Measurements from ENCODE around the gene LRRC8A.

LRRC8A gene

DNA sequence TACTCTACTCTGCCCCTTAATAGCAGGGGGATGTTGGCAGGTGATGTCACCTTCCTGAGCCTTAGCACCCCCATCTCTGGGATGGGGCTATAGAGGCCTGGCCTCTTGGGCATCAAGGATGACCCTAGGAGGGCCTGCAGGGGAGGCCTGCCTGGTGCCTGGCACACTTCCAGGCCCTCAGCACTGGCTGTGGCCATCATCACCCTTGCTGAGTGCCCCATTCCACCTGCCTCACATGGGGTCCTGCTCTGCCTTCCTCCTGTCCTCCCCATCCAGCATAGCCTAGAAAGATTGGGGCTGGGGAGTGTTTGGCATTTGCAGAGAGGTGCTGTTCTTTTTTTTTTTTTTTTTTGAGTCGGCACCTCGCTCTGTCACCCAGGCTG, 21.1 kb downstream of the LRRC8A start:
- TF ChIP-seq, protein P1, sequence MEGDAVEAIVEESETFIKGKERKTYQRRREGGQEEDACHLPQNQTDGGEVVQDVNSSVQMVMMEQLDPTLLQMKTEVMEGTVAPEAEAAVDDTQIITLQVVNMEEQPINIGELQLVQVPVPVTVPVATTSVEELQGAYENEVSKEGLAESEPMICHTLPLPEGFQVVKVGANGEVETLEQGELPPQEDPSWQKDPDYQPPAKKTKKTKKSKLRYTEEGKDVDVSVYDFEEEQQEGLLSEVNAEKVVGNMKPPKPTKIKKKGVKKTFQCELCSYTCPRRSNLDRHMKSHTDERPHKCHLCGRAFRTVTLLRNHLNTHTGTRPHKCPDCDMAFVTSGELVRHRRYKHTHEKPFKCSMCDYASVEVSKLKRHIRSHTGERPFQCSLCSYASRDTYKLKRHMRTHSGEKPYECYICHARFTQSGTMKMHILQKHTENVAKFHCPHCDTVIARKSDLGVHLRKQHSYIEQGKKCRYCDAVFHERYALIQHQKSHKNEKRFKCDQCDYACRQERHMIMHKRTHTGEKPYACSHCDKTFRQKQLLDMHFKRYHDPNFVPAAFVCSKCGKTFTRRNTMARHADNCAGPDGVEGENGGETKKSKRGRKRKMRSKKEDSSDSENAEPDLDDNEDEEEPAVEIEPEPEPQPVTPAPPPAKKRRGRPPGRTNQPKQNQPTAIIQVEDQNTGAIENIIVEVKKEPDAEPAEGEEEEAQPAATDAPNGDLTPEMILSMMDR (IDR thresholded peaks at IDR 0.05; ENCODE audit: low read depth, low read length): no peak
- DNase-seq (ENCODE audit: low read depth, low spot score): no peak
- H3K4me3 ChIP-seq (ENCODE audit: low read depth, low read length): no peak overlapping the region
- in situ Hi-C loops (cut with HindIII; ENCODE audit: low sequenced_read_pairs): no loop called here

DNA sequence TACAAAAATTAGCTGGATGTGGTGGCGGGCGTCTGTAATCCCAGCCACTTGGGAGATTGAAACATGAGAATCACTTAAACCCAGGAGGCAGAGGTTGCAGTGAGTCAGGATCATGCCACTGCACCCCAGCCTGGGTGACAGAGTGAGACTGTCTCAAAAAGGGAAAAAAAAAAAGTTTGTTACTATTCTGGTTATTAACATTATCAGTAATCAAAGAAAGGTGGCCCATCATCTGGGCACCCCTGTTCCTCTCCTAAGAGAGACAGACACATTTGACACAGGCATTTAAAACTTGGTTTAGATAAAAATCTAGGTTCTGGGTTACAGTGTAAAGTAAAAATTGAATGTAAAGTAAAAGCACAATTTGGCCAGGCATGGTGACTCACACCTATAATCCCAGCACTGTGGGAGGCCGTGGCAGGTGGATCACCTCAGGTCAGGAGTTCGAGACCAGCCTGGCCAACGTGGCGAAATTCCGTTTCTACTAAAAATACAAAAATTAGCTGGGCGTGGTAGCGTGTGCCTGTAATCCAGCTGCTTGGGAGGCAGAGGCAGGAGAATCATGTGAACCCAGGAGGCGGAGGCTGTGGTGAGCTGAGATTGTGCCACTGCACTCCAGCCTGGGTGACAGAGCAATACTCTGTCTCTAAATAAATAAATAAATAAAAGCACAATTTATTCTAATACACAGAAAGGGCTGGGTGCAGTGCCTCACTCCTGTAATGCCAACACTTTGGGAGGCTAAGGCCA, 22.1 kb downstream of the LRRC8A start:
- in situ Hi-C loops (cut with HindIII; ENCODE audit: low sequenced_read_pairs): no loop called here
- no peak overlapping the region for H3K4me3 ChIP-seq (ENCODE audit: low read depth, low read length)
- TF ChIP-seq, protein P1 (IDR thresholded peaks at IDR 0.05; ENCODE audit: low read depth, low read length): no peak
- no peak for DNase-seq (ENCODE audit: low read depth, low spot score)

DNA sequence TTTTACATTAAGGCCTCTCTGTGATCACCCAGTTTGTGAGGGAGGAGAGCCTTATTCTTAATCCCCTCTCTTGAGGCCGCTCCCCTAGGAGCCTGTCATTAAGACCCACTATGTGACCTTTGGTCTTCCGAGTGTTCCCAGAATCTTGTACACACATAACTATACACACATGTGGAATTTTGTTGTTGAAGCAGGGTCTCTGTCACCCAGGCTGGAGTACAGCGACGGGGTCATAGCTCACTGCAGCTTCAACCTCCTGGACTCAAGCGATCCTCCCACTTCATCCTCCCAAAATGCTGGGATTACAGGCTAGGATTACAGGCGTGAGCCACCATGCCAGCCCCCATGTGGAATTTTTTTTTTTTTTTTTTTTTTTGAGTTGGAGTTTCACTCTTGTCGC, 24.0 kb downstream of the LRRC8A start:
- in situ Hi-C loops (cut with HindIII; ENCODE audit: low sequenced_read_pairs): no loop called here
- TF ChIP-seq, protein P1 (IDR thresholded peaks at IDR 0.05; ENCODE audit: low read depth, low read length): no peak
- no peak overlapping the region for H3K4me3 ChIP-seq (ENCODE audit: low read depth, low read length)
- no peak for DNase-seq (ENCODE audit: low read depth, low spot score)

DNA sequence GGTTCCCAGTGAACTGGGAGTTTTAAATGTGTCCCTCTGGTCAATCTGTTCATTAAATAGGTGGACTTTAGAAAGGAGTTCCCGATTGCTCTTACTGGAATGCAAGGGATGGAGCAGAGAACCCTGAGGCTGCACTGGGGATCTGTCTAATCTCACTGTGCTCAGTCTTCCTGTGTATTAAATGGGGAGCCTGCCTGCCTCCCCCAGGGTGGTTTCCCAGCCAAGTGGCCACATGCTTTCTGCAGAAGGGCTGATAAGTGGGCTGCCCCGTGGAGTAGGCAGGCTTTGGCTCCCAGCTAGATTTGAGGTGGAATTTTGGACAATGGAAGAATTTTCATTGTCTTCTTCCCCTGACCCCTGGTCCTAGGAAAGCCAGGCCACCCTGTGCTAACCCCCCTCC, 24.8 kb downstream of the LRRC8A start:
- H3K4me3 ChIP-seq (ENCODE audit: low read depth, low read length): no peak overlapping the region
- in situ Hi-C loops (cut with HindIII; ENCODE audit: low sequenced_read_pairs): no loop called here
- TF ChIP-seq, protein P1 (IDR thresholded peaks at IDR 0.05; ENCODE audit: low read depth, low read length): no peak
- no peak for DNase-seq (ENCODE audit: low read depth, low spot score)

DNA sequence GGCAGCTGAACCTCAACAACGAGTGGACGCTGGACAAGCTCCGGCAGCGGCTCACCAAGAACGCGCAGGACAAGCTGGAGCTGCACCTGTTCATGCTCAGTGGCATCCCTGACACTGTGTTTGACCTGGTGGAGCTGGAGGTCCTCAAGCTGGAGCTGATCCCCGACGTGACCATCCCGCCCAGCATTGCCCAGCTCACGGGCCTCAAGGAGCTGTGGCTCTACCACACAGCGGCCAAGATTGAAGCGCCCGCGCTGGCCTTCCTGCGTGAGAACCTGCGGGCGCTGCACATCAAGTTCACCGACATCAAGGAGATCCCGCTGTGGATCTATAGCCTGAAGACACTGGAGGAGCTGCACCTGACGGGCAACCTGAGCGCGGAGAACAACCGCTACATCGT, 26.4 kb downstream of the LRRC8A start:
- H3K4me3 ChIP-seq (ENCODE audit: low read depth, low read length): no peak overlapping the region
- in situ Hi-C loops (cut with HindIII; ENCODE audit: low sequenced_read_pairs): no loop called here
- TF ChIP-seq, protein P1 (IDR thresholded peaks at IDR 0.05; ENCODE audit: low read depth, low read length): no peak
- DNase-seq (ENCODE audit: low read depth, low spot score): no peak

DNA sequence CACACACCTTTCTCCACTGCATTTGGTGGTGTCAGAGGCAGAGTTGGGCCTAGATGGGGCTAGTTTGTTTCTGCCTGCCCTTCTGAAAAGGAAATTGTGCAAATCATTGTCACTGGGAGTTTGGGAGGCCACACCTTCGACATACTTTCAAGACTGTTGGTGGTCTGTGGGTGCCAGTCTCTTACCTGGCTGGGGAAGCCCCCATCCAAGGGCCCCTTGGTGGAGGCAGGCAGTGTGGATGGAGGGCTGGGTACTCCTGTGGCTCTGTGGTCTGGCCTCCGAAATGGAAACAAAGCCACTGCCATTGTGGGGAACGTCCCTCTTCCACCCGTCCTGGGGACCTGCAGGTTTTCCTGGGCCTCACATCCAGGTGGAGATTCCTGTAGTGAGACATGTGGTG, 27.9 kb downstream of the LRRC8A start:
- no peak overlapping the region for H3K4me3 ChIP-seq (ENCODE audit: low read depth, low read length)
- no peak for DNase-seq (ENCODE audit: low read depth, low spot score)
- TF ChIP-seq, protein P1 (IDR thresholded peaks at IDR 0.05; ENCODE audit: low read depth, low read length): no peak
- in situ Hi-C loops (cut with HindIII; ENCODE audit: low sequenced_read_pairs): no loop called here
